Lung (tissue), 12 donors: ENCODE data around the gene CORO1C. TPM values are rescaled to one million over a fixed set of nuclear protein-coding genes. Genes with fewer than 3 reads are reported as not detected.

Source experiments
- ATAC-seq: fragments of 200-7000 bp; cut with Tn5 transposase; one replicate; pipeline ENCODE4 v1.9.1; 2020; ENCODE audit warnings: moderate number of reproducible peaks; ENCODE audit not compliant: insufficient read depth, low FRiP score
- DNase-seq, 3 donors: peaks; one replicate each; pipeline ENCODE4 v3.0.0-alpha.2; 2013 to 2017
- H3K27ac ChIP-seq, 2 donors: one replicate each; pipeline ENCODE4 v1.5.1; 2013; ENCODE audit warnings: mild to moderate bottlenecking in 2 of 2, moderate library complexity in 2 of 2, control low read depth in 1 of 2, inconsistent platforms in 1 of 2, low read depth in 1 of 2, low read length in 1 of 2
- H3K27me3 ChIP-seq, 3 donors: one replicate each; pipeline ENCODE4 v1.5.1; 2013; ENCODE audit warnings: low read length in 2 of 3; ENCODE audit not compliant: control insufficient read depth in 3 of 3, insufficient read depth in 3 of 3
- H3K36me3 ChIP-seq, 4 donors: one replicate each; pipeline ENCODE4 v1.5.1; 2013; ENCODE audit warnings: low read length in 4 of 4, mild to moderate bottlenecking in 1 of 4, moderate library complexity in 1 of 4; ENCODE audit not compliant: control insufficient read depth in 4 of 4, insufficient read depth in 4 of 4
- H3K4me1 ChIP-seq, 5 donors: one replicate each; pipeline ENCODE4 v1.5.1; 2013; ENCODE audit warnings: low read length in 5 of 5, mild to moderate bottlenecking in 2 of 5, moderate library complexity in 1 of 5; ENCODE audit not compliant: control insufficient read depth in 5 of 5, insufficient read depth in 5 of 5
- H3K4me3 ChIP-seq: one replicate; pipeline ENCODE4 v1.5.1; 2013; ENCODE audit warnings: mild to moderate bottlenecking, control low read depth, moderate library complexity
- H3K9ac ChIP-seq, 2 donors: one replicate each; pipeline ENCODE4 v1.5.1; 2013; ENCODE audit warnings: low read length in 2 of 2, control low read depth in 1 of 2; ENCODE audit not compliant: insufficient read depth in 1 of 2
- H3K9me3 ChIP-seq, 4 donors: one replicate each; pipeline ENCODE4 v1.5.1; 2013; ENCODE audit warnings: low read length in 3 of 4, mild to moderate bottlenecking in 1 of 4, moderate library complexity in 1 of 4; ENCODE audit not compliant: control insufficient read depth in 4 of 4, insufficient read depth in 3 of 4
- CTCF ChIP-seq: IDR thresholded peaks from 2 replicates; pipeline ENCODE4 v1.5.1; 2012; ENCODE audit warnings: mild to moderate bottlenecking; ENCODE audit errors: control extremely low read depth, extremely low read depth
- WGBS, 2 donors: extraction: QIAGEN DNeasy Blood & Tissue Kit; methylation state at CpG; one replicate each; pipeline ENCODE4 v1.1.7; 2013; 5-methylcytosine and 5-hydroxymethylcytosine counted together
- polyA plus RNA-seq, 2 donors: library from polyadenylated mRNA; stranded (reverse); fragments of 200-250 nt; gene quantifications; one replicate each; pipeline ENCODE4 v1.2.1, GENCODE V29; 2013
- total RNA-seq, 2 donors: library from RNA; depleted of rRNA in 1 of 2; stranded (reverse); fragments of >200 nt in 1 of 2; gene quantifications; one replicate each; pipeline ENCODE4 v1.2.1, GENCODE V29; 2014 to 2021
- donor health status: control.
- donor health status: control.
- donor health status: Bipolar disorder and iron deficiency.
- donor health status: healthy.
- donor health status: DM: yes; HTN: yes; CAD: no.

CORO1C gene
- total and polyA plus RNA-seq, 4 donors = 36.4 to 227 (median 105) TPM

DNA sequence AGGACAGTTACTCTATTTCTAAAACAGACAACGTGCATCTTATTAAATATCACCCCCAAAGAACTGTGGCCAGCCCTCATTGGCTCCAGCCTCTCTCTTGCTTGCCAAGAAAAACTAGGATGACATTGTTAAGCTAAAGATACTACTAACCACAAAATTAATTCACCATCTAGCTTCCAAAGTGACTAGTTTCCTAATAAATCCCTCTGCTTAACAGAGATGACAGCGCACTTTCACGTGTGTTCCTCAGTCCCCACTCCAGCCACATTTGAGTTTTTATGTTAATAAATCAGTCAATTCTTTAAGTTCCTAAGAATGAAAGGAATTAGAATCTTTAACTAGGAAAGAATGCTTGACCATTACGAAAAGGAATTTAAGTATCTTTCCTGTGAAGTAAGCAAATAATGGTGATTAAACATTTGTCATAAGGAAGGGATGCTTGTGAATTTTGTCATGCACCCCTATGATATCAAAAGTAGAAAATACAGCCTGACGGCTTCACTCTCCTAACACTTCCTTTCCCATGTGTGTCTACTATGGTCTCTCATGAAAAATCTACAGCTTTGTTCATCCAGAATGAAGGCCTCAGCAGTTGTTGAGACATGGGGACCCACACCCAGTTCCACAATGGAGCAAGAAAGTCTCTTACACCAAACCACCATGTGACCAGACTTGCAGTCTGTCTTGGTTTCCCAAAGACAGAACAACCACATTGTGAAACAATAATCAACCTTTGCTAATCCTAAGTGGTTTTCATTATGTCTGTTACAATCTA lies 8.1 kb downstream of the CORO1C start:
- H3K27me3 ChIP-seq = no peaks in the 10 kb centered on the region
- peak; percentile 55 to 85 (median 83) for DNase-seq
- peak; percentile 40 for ATAC-seq
- no peak overlapping the region for H3K4me3 ChIP-seq
- no peaks in the 10 kb centered on the region for H3K36me3 ChIP-seq
- H3K9ac ChIP-seq = peak overlapping the region in 1 of 2 donors; percentile 62
- 32 to 34% methylated on average over 5 of the region's 5 CpGs for WGBS, 2 donors
- H3K4me1 ChIP-seq = peaks cover 10 to 37% (median 30%) of the 10 kb centered on the region in 5 donors
- no peaks in the 10 kb centered on the region for H3K9me3 ChIP-seq
- no peak for TF ChIP-seq CTCF
- peak overlapping the region; percentile 60 to 79 for H3K27ac ChIP-seq

DNA sequence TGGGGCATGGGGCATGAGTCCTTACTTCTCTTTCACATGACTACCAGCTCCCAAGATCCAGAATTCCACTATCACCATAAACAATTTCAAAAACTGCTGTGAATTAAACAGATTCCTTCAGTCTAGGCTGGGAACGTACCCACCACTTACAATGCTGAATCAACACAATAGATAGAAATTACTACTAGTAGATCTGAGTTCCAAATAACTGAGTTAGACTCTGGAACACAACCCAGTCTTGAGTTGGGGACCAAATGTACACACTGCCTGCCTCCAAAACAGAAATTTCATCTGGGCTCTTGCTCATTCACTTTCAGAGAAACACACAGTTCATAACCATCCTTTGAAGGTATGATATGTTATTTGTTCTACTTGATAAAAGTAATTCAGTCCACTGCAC lies 8.9 kb downstream of the CORO1C start:
- ATAC-seq (no peak), DNase-seq (peak in 1 of 3 donors; percentile 40)
- Histone ChIP-seq H3K9me3 (no peaks in the 10 kb centered on the region), H3K4me1 (peaks cover 10 to 37% (median 30%) of the 10 kb centered on the region in 5 donors), H3K27ac (peak overlapping the region; percentile 51 to 89), H3K9ac (peak overlapping the region in 1 of 2 donors; percentile 62), H3K27me3 (no peaks in the 10 kb centered on the region), H3K36me3 (peaks cover 0 to under 1% (median 0%) of the 10 kb centered on the region in 4 donors), H3K4me3 (no peak overlapping the region)
- no peak for TF ChIP-seq CTCF
- WGBS, 2 donors = 58 to 80% methylated on average over 1 of the region's 1 CpG

DNA sequence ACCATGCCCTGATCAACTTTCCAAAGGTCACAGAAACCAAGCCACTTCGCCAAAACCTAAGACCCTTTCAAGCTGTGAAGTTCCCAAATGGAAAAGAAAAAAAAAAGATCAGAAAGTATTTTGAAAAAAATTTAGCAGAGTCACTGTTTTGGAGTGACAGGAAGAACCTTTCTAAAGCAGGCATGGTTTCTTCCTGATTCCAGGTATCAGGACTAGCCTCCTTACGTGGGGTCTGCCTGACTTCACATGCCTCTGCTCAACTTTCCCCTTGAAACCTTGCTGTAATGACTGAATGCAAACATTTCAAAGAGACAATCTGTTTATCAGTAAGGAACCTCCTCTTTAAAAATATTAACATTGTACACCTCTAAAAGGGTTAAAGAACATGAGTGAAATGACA lies 9.5 kb downstream of the CORO1C start:
- peaks cover 10 to 37% (median 30%) of the 10 kb centered on the region in 5 donors for H3K4me1 ChIP-seq
- ATAC-seq = no peak
- no peak for TF ChIP-seq CTCF

More for the DNA sequence above, 9.5 kb downstream of the CORO1C start:
- Histone ChIP-seq H3K9ac (no peak overlapping the region), H3K9me3 (no peaks in the 10 kb centered on the region), H3K36me3 (peaks cover 0 to 2% (median 0%) of the 10 kb centered on the region in 4 donors), H3K4me3 (no peak overlapping the region), H3K27ac (peak overlapping the region; percentile 62), H3K27me3 (no peaks in the 10 kb centered on the region)
- WGBS, 2 donors = 53 to 66% methylated on average over 2 of the region's 2 CpGs
- DNase-seq = no peak
